Progenitor cell of endocrine pancreas (in vitro differentiated cells): Measurements from ENCODE around the gene ATPAF2. TPM values are rescaled to one million over a fixed set of nuclear protein-coding genes. Genes with fewer than 3 reads are reported as not detected.

ENCODE experiments used
- DNase-seq: peaks from one replicate; pipeline ENCODE4 v3.0.0; 2021; ENCODE audit warnings: low spot score; ENCODE audit not compliant: unreplicated experiment
- H3K27ac Mint-ChIP-seq: 2 replicates; pipeline ENCODE4 v1.8.0; 2021; ENCODE audit warnings: mild to moderate bottlenecking, moderate library complexity, mixed read lengths
- H3K27me3 Mint-ChIP-seq: 2 replicates; pipeline ENCODE4 v1.8.0; 2021; ENCODE audit warnings: mixed read lengths
- H3K36me3 Mint-ChIP-seq: 2 replicates; pipeline ENCODE4 v1.8.0; 2022; ENCODE audit warnings: mixed read lengths; ENCODE audit not compliant: insufficient read depth
- H3K4me1 Mint-ChIP-seq: 2 replicates; pipeline ENCODE4 v1.8.0; 2021; ENCODE audit warnings: low read depth, mixed read lengths
- H3K4me3 Mint-ChIP-seq: 2 replicates; pipeline ENCODE4 v1.8.0; 2021; ENCODE audit warnings: low read depth, mild to moderate bottlenecking, moderate library complexity, mixed read lengths
- H3K9me3 Mint-ChIP-seq: 2 replicates; pipeline ENCODE4 v1.8.0; 2021; ENCODE audit warnings: low read depth, mixed read lengths
- CTCF ChIP-seq: fragments of 200-600 bp; sonication (generic); IDR thresholded peaks from one replicate; pipeline ENCODE4 v1.5.0; 2021; ENCODE audit warnings: antibody characterized with exemption, mild to moderate bottlenecking; ENCODE audit not compliant: unreplicated experiment
- total RNA-seq: library from RNA; stranded (reverse); gene quantifications from 2 replicates; pipeline ENCODE4 v1.2.1, GENCODE V29; 2021

Gene ATPAF2
- total RNA-seq, 1 donor from 2014 or later = 31.5 TPM

DNA sequence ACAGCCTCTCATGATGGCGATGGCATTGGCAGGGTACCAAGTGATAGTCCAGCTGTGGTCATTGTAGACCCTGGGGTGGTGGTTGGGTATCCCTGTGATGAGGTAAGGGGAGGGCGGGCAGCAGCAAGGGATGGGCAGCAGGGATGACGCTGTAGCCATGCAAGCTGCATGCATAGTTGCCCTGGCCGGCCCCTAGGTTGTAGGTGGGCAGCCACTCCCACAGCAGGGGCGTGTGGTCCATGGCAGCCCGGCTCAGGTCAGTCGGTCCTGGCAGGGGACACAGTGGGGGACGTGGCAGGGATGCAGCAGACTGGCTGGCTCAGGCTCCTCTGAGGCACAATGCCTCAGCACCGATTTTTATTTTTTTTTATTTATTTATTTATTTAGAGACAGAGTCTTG is 57.6 kb downstream of the ATPAF2 start:
- H3K4me3 Mint-ChIP-seq = no peak overlapping the region
- no peak for DNase-seq
- H3K4me1 Mint-ChIP-seq = no peaks in the 10 kb centered on the region
- H3K27ac Mint-ChIP-seq = no peak overlapping the region
- peaks cover 3% of the 10 kb centered on the region for H3K36me3 Mint-ChIP-seq
- no peaks in the 10 kb centered on the region for H3K27me3 Mint-ChIP-seq
- no peaks in the 10 kb centered on the region for H3K9me3 Mint-ChIP-seq
- no peak for TF ChIP-seq CTCF

DNA sequence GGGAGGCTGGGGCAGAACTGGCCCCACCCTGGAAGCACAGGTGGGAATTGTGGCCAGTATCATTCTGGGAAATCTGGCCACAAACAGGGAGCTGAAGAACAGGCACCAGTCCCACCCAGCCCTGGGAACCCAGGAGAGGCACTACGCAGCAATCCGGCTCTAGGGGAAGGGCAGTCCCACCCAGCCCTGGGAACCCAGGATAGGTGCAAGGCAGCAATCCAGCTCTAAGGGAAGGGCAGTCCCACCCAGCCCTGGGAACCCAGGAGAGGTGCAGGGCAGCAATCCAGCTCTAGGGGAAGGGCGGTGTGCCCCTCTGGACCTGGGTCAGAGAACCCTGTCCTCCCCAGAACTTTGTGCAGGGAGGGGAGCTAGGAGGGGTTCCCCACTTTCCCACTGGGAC is 59.2 kb downstream of the ATPAF2 start:
- Mint-ChIP-seq H3K27ac (no peak overlapping the region), H3K9me3 (no peaks in the 10 kb centered on the region), H3K27me3 (no peaks in the 10 kb centered on the region), H3K36me3 (peaks cover 3% of the 10 kb centered on the region), H3K4me3 (no peak overlapping the region), H3K4me1 (no peaks in the 10 kb centered on the region)
- TF ChIP-seq CTCF = no peak
- no peak for DNase-seq

GRCh38 chr17:17978481-17979424 is 60.2 kb downstream of the ATPAF2 start:
- peaks cover 3% of the 10 kb centered on the region for H3K36me3 Mint-ChIP-seq
- no peak for DNase-seq
- no peaks in the 10 kb centered on the region for H3K27me3 Mint-ChIP-seq
- H3K27ac Mint-ChIP-seq = no peak overlapping the region
- H3K4me3 Mint-ChIP-seq = no peak overlapping the region
- TF ChIP-seq CTCF = no peak
- H3K9me3 Mint-ChIP-seq = no peaks in the 10 kb centered on the region
- peaks cover under 1% of the 10 kb centered on the region for H3K4me1 Mint-ChIP-seq

DNA sequence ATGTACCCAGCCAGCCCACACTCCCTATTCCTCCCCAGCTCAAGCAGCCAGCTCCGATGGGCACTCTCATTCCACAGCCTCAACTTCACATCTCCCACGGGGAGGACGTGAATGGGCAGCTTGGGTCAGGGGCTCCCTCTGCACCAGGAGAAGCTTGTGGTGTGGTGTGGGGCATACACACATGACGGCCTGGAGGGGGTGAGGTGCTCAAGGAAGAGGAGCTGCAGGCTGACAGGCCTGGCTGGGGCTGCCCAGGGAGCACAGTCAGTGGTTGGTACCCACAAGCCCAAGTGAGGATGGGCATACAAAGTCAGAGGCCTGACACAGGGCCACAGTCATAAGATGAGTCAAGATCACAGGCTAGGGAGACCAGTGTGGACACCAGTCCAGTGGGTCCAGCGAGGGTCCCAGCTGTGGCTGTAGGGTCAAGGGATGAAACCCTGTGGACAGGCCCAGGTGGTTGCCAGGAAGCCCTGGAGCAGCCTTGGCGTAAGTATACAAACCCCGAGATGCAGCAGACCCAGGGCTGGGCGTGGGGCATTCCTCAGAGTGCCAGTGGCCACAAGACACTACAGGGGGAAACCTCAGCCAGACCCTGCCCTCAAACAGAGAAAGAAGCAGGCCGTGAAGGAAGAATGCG is 61.9 kb downstream of the ATPAF2 start:
- no peak for DNase-seq
- Mint-ChIP-seq H3K4me3 (no peak overlapping the region), H3K27me3 (no peaks in the 10 kb centered on the region), H3K9me3 (no peaks in the 10 kb centered on the region), H3K4me1 (peaks cover 6% of the 10 kb centered on the region), H3K36me3 (peaks cover 3% of the 10 kb centered on the region), H3K27ac (no peak overlapping the region)
- no peak for TF ChIP-seq CTCF

GRCh38 chr17:17975436-17975835 is 63.5 kb downstream of the ATPAF2 start:
- H3K4me1 Mint-ChIP-seq = peaks cover 16% of the 10 kb centered on the region
- no peak for TF ChIP-seq CTCF
- H3K36me3 Mint-ChIP-seq = peaks cover 3% of the 10 kb centered on the region
- DNase-seq = no peak
- no peaks in the 10 kb centered on the region for H3K9me3 Mint-ChIP-seq
- H3K27ac Mint-ChIP-seq = no peak overlapping the region
- no peaks in the 10 kb centered on the region for H3K27me3 Mint-ChIP-seq
- no peak overlapping the region for H3K4me3 Mint-ChIP-seq
